ENCODE results near the gene PRIM1.

- TF ChIP-seq SUZ12 (IDR thresholded peaks at IDR 0.05; ENCODE audit: extremely low read depth, insufficient read depth, insufficient read length) (no peak), YY1 (IDR thresholded peaks at IDR 0.05; ENCODE audit: insufficient read depth, insufficient read length) (no peak), ZNF274 (IDR thresholded peaks at IDR 0.05; ENCODE audit: low read depth, low read length) (no peak)
Observed at GRCh38 chr12:56785874-56786273, 33.8 kb upstream of the PRIM1 start.
